DMS 273 treated with DMSO at 0.1 percent for 48 hours (cell line): ENCODE measurements around the gene KIF26B.
"Not testable (repeated sequence)": the region's sequence is repeated elsewhere in the genome, so short reads cannot be mapped to it uniquely, and the experiment has no call there.

ENCODE experiments used
- DNase-seq: peaks from one replicate; lab custom pipeline; 2025; lab: John Stamatoyannopoulos, UW

Gene KIF26B

GRCh38 chr1:245325922-245326795, 171.4 kb downstream of the KIF26B start:
- no peak for DNase-seq

GRCh38 chr1:245327360-245327759, 172.6 kb downstream of the KIF26B start:
- DNase-seq = no peak

- no peak for DNase-seq
These were observed 173.1 kb downstream of the KIF26B start for GRCh38 chr1:245327842-245328241.

GRCh38 chr1:245330951-245331350, 176.2 kb downstream of the KIF26B start:
- DNase-seq = no peak

- no peak for DNase-seq
These were observed 177.3 kb downstream of the KIF26B start for GRCh38 chr1:245332085-245332484.

- DNase-seq = no peak
These were observed 177.7 kb downstream of the KIF26B start for GRCh38 chr1:245332513-245332912.

GRCh38 chr1:245334235-245334634, 179.4 kb downstream of the KIF26B start:
- no peak for DNase-seq

GRCh38 chr1:245334827-245335490, 180.2 kb downstream of the KIF26B start:
- no peak for DNase-seq

GRCh38 chr1:245335684-245336083, 180.9 kb downstream of the KIF26B start:
- not testable (repeated sequence) for DNase-seq

- DNase-seq = no peak
These were observed 181.6 kb downstream of the KIF26B start for GRCh38 chr1:245336149-245336983.

GRCh38 chr1:245336984-245337355, 182.2 kb downstream of the KIF26B start:
- not testable (repeated sequence) for DNase-seq

- no peak for DNase-seq
These were observed 183.2 kb downstream of the KIF26B start for GRCh38 chr1:245337829-245338484.

- no peak for DNase-seq
These were observed 183.7 kb downstream of the KIF26B start for GRCh38 chr1:245338485-245338877.

- DNase-seq = no peak
These were observed 187.0 kb downstream of the KIF26B start for GRCh38 chr1:245341743-245342142.

- DNase-seq = no peak
These were observed 190.6 kb downstream of the KIF26B start for GRCh38 chr1:245345191-245345884.

GRCh38 chr1:245348626-245349025, 193.8 kb downstream of the KIF26B start:
- DNase-seq = no peak

GRCh38 chr1:245353411-245353810, 198.6 kb downstream of the KIF26B start:
- DNase-seq = no peak

- no peak for DNase-seq
These were observed 199.4 kb downstream of the KIF26B start for GRCh38 chr1:245353915-245354775.

- not testable (repeated sequence) for DNase-seq
These were observed 201.3 kb downstream of the KIF26B start for GRCh38 chr1:245355851-245356630.
